ENCODE results near the gene CRACR2B.

- TF ChIP-seq CTCF (IDR thresholded peaks at IDR 0.05) (no peak), POLR2A (IDR thresholded peaks at IDR 0.05) (no peak)
Observed at GRCh38 chr11:821512-822371, 6.0 kb upstream of the CRACR2B start.

Measured in transverse colon (tissue), 3 donors.